Measurements from ENCODE around the gene TRAPPC3.
"Not testable (repeated sequence)": the region's sequence is repeated elsewhere in the genome, so short reads cannot be mapped to it uniquely, and the experiment has no call there.

Gene TRAPPC3

GRCh38 chr1:36166938-36167905 is 17.9 kb upstream of the TRAPPC3 start:
- no peak for DNase-seq (ENCODE audit: low read depth in 2 of 2)

GRCh38 chr1:36166136-36166535 is 16.9 kb upstream of the TRAPPC3 start:
- DNase-seq (ENCODE audit: low read depth in 2 of 2) = no peak

GRCh38 chr1:36165145-36165544 is 15.9 kb upstream of the TRAPPC3 start:
- DNase-seq (ENCODE audit: low read depth in 2 of 2) = no peak

- DNase-seq (ENCODE audit: low read depth in 2 of 2) = no peak
These were observed 15.1 kb upstream of the TRAPPC3 start for GRCh38 chr1:36164361-36164760.

- DNase-seq (ENCODE audit: low read depth in 2 of 2) = no peak
These were observed 14.1 kb upstream of the TRAPPC3 start for GRCh38 chr1:36163426-36163825.

GRCh38 chr1:36162680-36163239 is 13.5 kb upstream of the TRAPPC3 start:
- no peak for DNase-seq (ENCODE audit: low read depth in 2 of 2)

- no peak for DNase-seq (ENCODE audit: low read depth in 2 of 2)
These were observed 12.6 kb upstream of the TRAPPC3 start for GRCh38 chr1:36161641-36162531.

GRCh38 chr1:36160949-36161485 is 11.7 kb upstream of the TRAPPC3 start:
- DNase-seq (ENCODE audit: low read depth in 2 of 2) = peak in 1 of 2 donors; percentile 36

GRCh38 chr1:36160388-36160948 is 11.2 kb upstream of the TRAPPC3 start:
- no peak for DNase-seq (ENCODE audit: low read depth in 2 of 2)

- DNase-seq (ENCODE audit: low read depth in 2 of 2) = no peak
These were observed 10.5 kb upstream of the TRAPPC3 start for GRCh38 chr1:36159614-36160387.

- DNase-seq (ENCODE audit: low read depth in 2 of 2) = not testable (repeated sequence)
These were observed 9.6 kb upstream of the TRAPPC3 start for GRCh38 chr1:36158827-36159252.

- no peak for DNase-seq (ENCODE audit: low read depth in 2 of 2)
These were observed 8.9 kb upstream of the TRAPPC3 start for GRCh38 chr1:36157973-36158826.

GRCh38 chr1:36157115-36157903 is 8.0 kb upstream of the TRAPPC3 start:
- no peak for DNase-seq (ENCODE audit: low read depth in 2 of 2)

- peak in 1 of 2 donors; percentile 53 for DNase-seq (ENCODE audit: low read depth in 2 of 2)
These were observed 7.2 kb upstream of the TRAPPC3 start for GRCh38 chr1:36156329-36157114.

- DNase-seq (ENCODE audit: low read depth in 2 of 2) = peak; percentile 79 to 83
These were observed 6.4 kb upstream of the TRAPPC3 start, which contains the start of gene MAP7D1 for GRCh38 chr1:36155408-36156328. MAP7D1 (plus strand) TSS chr1:36156160; CDS start chr1:36156418, 258 bp downstream.

GRCh38 chr1:36154765-36155407 is 5.6 kb upstream of the TRAPPC3 start:
- DNase-seq (ENCODE audit: low read depth in 2 of 2) = no peak

All from stimulated activated CD4-positive, alpha-beta T cell treated with anti-CD3 and anti-CD28 coated beads, Interleukin-1b, Interleukin-23, amount 100 ng/mL, for 4 hours (primary cell).